ENCODE measurements around the gene SEC61G.

SEC61G gene

GRCh38 chr7:54758702-54759592 is at the start of gene SEC61G:
Gene SEC61G, minus strand, starts transcription at chr7:54759211. Its CDS starts 1,623 bp downstream, at chr7:54757588.
- no peaks in the 10 kb centered on the region for H3K9me3 ChIP-seq (replicated peaks in 1 of 11)
- peak within 1 kb of the TSS; percentile 83 to 96 (median 92) for H3K27ac ChIP-seq
- peak within 1 kb of the TSS; percentile 89 to 95 (median 93) for H3K9ac ChIP-seq
- no peak for TF ChIP-seq Cebpa-rat (IDR thresholded peaks at IDR 0.05)
- H3K36me3 ChIP-seq: peaks cover 13 to 32% (median 27%) of the 10 kb centered on the region in 11 experiments; a peak in 20 of 22 replicates
- H4K20me1 ChIP-seq: peaks cover 20 to 50% (median 40%) of the 10 kb centered on the region in 11 experiments; a peak in 21 of 22 replicates
- peak within 1 kb of the TSS; percentile 85 to 99 (median 93) for H3K4me2 ChIP-seq
- H3K4me3 ChIP-seq: peak within 1 kb of the TSS; percentile 84 to 99 (median 93)
- H3K4me1 ChIP-seq: peaks cover 15 to 62% (median 22%) of the 10 kb centered on the region in 10 experiments
- H3K27me3 ChIP-seq: no peaks in the 10 kb centered on the region

DNA sequence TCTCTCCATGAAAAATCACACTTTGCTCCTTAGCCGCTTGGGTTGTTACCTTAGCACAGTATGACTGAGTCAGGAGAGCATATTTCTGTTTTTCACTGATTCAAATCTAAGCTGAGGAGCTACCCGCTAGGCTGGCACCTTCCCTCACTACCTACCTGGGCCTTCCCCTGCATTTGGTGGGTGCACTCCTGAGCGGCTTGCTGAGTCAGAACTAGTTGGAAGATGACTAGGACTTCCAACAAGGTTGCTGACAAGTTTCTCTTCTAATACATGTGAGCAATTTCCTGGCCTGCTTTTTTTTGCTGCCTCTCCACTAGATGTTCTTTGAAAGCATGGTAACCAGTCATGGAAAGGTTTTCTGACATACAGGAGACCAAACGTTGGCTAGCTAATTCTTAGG is 43.8 kb upstream of the SEC61G start:
- TF ChIP-seq Cebpa-rat (IDR thresholded peaks at IDR 0.05): no peak
- Histone ChIP-seq H4K20me1 (no peaks in the 10 kb centered on the region), H3K27me3 (no peaks in the 10 kb centered on the region), H3K9me3 (replicated peaks in 1 of 11) (no peaks in the 10 kb centered on the region), H3K27ac (no peak overlapping the region), H3K36me3 (no peaks in the 10 kb centered on the region), H3K4me2 (no peak overlapping the region), H3K9ac (no peak overlapping the region), H3K4me3 (no peak overlapping the region), H3K4me1 (no peaks in the 10 kb centered on the region)

- Histone ChIP-seq H3K36me3 (no peaks in the 10 kb centered on the region), H3K9me3 (replicated peaks in 1 of 11) (no peaks in the 10 kb centered on the region), H3K4me1 (no peaks in the 10 kb centered on the region), H3K9ac (no peak overlapping the region), H3K4me3 (no peak overlapping the region), H3K27me3 (no peaks in the 10 kb centered on the region), H4K20me1 (no peaks in the 10 kb centered on the region), H3K27ac (no peak overlapping the region), H3K4me2 (no peak overlapping the region)
- TF ChIP-seq Cebpa-rat (IDR thresholded peaks at IDR 0.05): no peak
Measured at GRCh38 chr7:54802114-54802513, 43.1 kb upstream of the SEC61G start.

DNA sequence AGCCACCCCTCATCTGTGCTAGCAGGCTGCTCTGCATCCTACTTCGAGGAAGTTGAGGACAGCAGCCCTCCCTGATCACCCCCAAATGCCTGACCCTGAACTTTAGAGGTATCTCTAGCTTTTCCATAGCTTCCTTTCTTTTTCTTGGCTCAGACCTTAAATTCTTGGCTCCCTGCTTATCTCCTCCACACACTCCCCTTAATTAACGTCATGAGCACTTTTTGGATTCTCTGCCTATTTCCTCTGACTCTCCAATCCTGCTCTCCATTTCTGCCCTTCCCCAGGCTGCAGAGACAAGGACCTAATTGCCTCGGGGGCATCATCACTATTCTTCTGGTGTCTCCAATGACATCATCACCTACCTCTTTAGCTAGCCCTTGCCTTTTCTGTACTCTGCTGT is 40.8 kb upstream of the SEC61G start:
- Histone ChIP-seq H3K27ac (no peak overlapping the region), H3K4me2 (no peak overlapping the region), H3K27me3 (no peaks in the 10 kb centered on the region), H3K36me3 (no peaks in the 10 kb centered on the region), H4K20me1 (no peaks in the 10 kb centered on the region), H3K4me3 (no peak overlapping the region), H3K9ac (no peak overlapping the region), H3K9me3 (replicated peaks in 1 of 11) (no peaks in the 10 kb centered on the region), H3K4me1 (no peaks in the 10 kb centered on the region)
- no peak for TF ChIP-seq Cebpa-rat (IDR thresholded peaks at IDR 0.05)

DNA sequence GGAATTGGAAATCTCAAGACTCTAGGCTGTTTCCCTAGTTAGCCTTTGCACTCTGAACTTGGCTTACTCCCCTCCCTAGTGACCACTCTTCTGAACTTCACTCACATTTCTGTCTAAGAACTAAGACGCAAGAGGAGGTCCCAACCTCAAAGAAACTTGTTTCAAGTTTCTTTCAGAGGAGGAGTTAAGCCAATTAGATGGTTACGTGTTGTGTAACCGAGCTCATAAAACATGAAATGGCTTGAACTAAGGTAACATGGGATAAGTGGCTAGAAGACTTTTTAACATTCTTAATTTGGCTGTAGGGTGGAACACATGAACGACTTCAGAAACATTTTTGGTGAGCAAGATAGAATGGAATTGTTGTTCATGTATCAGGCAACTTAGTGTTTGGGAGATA is 39.5 kb upstream of the SEC61G start:
- no peaks in the 10 kb centered on the region for H3K36me3 ChIP-seq
- H3K9me3 ChIP-seq (replicated peaks in 1 of 11): no peaks in the 10 kb centered on the region
- no peak for TF ChIP-seq Cebpa-rat (IDR thresholded peaks at IDR 0.05)
- H3K4me1 ChIP-seq: no peaks in the 10 kb centered on the region
- no peak overlapping the region for H3K9ac ChIP-seq
- no peak overlapping the region for H3K4me3 ChIP-seq
- H3K4me2 ChIP-seq: no peak overlapping the region
- H3K27ac ChIP-seq: no peak overlapping the region
- no peaks in the 10 kb centered on the region for H3K27me3 ChIP-seq
- no peaks in the 10 kb centered on the region for H4K20me1 ChIP-seq

DNA sequence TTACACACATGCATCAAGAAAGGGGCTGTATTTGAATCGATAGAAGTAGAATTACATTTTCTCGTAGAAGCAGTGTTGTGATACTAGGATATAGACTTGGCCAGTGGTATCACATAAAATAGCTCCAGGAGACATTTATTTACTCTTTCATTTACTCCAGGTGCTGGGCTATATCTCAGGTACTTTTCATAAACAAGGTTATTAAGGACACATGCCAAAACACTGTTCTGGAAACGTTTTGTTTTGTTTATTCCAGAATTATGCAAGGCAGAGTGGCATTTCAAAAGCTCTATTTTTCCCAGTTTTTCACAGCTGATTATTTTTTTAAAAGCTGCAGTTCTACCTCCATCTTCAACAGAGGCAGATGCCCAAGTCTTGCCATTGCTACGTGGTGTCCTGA is 37.8 kb upstream of the SEC61G start:
- H3K9ac ChIP-seq: no peak overlapping the region
- H3K9me3 ChIP-seq (replicated peaks in 1 of 11): peaks cover 0 to 9% (median 0%) of the 10 kb centered on the region in 11 experiments; a peak in 4 of 22 replicates
- H3K36me3 ChIP-seq: no peaks in the 10 kb centered on the region
- no peak for TF ChIP-seq Cebpa-rat (IDR thresholded peaks at IDR 0.05)
- no peak overlapping the region for H3K4me2 ChIP-seq
- H3K27me3 ChIP-seq: no peaks in the 10 kb centered on the region
- no peaks in the 10 kb centered on the region for H4K20me1 ChIP-seq
- H3K27ac ChIP-seq: no peak overlapping the region
- H3K4me1 ChIP-seq: no peaks in the 10 kb centered on the region
- no peak overlapping the region for H3K4me3 ChIP-seq

DNA sequence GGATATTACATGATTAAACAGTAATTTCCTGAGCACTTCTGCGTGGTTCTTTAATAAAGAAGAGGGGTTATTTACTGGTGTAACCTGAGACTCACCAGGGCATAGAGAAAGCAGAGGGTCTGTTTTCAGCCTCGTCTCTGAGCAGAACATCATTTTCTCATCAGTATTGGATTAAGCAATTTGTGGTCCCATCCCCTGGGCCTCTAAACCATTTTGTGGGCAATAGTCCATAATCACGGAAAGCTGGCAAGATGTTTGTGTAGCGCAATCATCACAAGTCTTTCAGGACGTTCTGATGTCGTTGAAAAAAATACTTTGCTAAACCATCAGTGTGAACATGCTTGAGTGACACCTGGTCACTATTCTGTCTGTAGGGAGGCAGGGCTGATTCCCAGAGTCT is 37.1 kb upstream of the SEC61G start:
- no peak for TF ChIP-seq Cebpa-rat (IDR thresholded peaks at IDR 0.05)
- H3K4me2 ChIP-seq: no peak overlapping the region
- H3K27me3 ChIP-seq: no peaks in the 10 kb centered on the region
- H3K27ac ChIP-seq: no peak overlapping the region
- H3K4me1 ChIP-seq: no peaks in the 10 kb centered on the region
- H3K4me3 ChIP-seq: no peak overlapping the region
- no peak overlapping the region for H3K9ac ChIP-seq
- peaks cover 0 to 9% (median 0%) of the 10 kb centered on the region in 11 experiments; a peak in 4 of 22 replicates for H3K9me3 ChIP-seq (replicated peaks in 1 of 11)
- H3K36me3 ChIP-seq: no peaks in the 10 kb centered on the region
- no peaks in the 10 kb centered on the region for H4K20me1 ChIP-seq

DNA sequence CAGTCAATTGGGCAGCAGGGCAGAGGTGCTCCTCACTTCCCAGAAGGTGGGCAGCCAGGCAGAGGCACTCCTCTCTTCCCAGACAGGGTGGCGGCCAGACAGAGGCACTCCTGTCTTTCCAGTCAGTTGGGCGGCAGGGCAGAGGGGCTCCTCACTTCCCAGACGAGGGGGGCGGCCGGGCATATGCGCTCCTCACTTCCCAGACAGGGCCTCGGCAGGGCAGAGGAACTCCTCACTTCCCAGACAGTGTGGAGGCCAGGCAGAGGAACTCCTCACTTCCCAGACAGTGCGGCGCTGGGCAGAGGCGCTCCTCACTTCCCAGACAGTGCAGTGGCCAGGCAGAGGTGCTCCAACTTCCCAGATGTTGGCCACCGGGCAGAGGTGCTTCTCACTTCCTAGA is 33.4 kb upstream of the SEC61G start:
- no peak for TF ChIP-seq Cebpa-rat (IDR thresholded peaks at IDR 0.05)
- no peak overlapping the region for H3K4me3 ChIP-seq
- H4K20me1 ChIP-seq: no peaks in the 10 kb centered on the region
- no peaks in the 10 kb centered on the region for H3K4me1 ChIP-seq
- H3K9ac ChIP-seq: no peak overlapping the region
- no peaks in the 10 kb centered on the region for H3K27me3 ChIP-seq
- H3K4me2 ChIP-seq: no peak overlapping the region
- no peaks in the 10 kb centered on the region for H3K36me3 ChIP-seq
- H3K9me3 ChIP-seq (replicated peaks in 1 of 11): peaks cover 0 to 9% (median 0%) of the 10 kb centered on the region in 11 experiments; a peak in 4 of 22 replicates
- H3K27ac ChIP-seq: no peak overlapping the region

DNA sequence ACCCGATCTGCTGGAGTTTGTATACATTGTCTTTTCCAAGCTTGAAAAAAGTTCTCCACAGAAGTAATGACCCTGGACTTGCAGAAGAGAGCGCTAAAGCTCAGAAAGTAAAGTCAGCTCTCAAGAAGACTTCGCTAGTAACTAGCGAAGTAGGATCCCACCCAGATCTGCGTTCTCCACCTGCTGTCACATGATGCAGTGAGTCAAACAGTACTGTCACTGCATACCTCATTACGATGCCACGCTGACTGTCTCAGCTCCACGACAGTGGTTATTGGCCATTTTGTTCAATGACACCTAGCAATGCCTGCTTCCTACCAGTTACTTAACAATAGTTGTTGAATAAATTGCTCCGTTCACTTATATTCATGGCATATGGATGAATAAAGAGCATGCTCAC is 29.7 kb upstream of the SEC61G start:
- no peak overlapping the region for H3K9ac ChIP-seq
- H3K36me3 ChIP-seq: no peaks in the 10 kb centered on the region
- TF ChIP-seq Cebpa-rat (IDR thresholded peaks at IDR 0.05): no peak
- H3K4me1 ChIP-seq: no peaks in the 10 kb centered on the region
- no peaks in the 10 kb centered on the region for H3K27me3 ChIP-seq
- H3K27ac ChIP-seq: no peak overlapping the region
- H3K9me3 ChIP-seq (replicated peaks in 1 of 11): peaks cover 0 to 9% (median 0%) of the 10 kb centered on the region in 11 experiments; a peak in 4 of 22 replicates
- no peak overlapping the region for H3K4me2 ChIP-seq
- H4K20me1 ChIP-seq: no peaks in the 10 kb centered on the region
- H3K4me3 ChIP-seq: no peak overlapping the region

DNA sequence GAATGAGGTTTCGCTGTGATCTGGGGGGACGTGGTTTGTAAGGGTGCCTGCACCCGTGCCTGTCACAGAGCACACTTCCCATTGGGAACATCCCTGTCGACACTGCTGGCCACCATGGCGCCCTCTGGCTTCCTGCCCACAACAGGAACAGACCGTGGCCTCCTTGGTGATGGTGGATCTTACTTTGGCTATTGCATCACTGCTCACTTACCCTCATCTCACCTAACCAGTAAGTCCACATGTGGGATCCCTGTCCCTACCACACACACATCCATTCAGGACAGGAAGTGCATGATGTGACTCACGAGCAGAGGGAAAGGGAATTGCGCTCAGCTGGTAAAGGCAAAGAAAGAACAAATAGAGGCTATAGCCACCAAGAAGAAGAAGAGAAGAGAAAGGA is 26.2 kb upstream of the SEC61G start:
- no peaks in the 10 kb centered on the region for H3K9me3 ChIP-seq (replicated peaks in 1 of 11)
- H3K4me1 ChIP-seq: no peaks in the 10 kb centered on the region
- H3K9ac ChIP-seq: no peak overlapping the region
- H3K4me3 ChIP-seq: no peak overlapping the region
- H3K36me3 ChIP-seq: no peaks in the 10 kb centered on the region
- H4K20me1 ChIP-seq: no peaks in the 10 kb centered on the region
- no peak for TF ChIP-seq Cebpa-rat (IDR thresholded peaks at IDR 0.05)
- no peak overlapping the region for H3K4me2 ChIP-seq
- H3K27me3 ChIP-seq: no peaks in the 10 kb centered on the region
- no peak overlapping the region for H3K27ac ChIP-seq

All from BLaER1 treated with 17β-estradiol and CSF1 and Interleukin-3, amounts not matched to agents 10 nM and 100 nM (cell line).